SKM-1 (cell line): ENCODE data around the gene NEURL2.
"Not testable (repeated sequence)": the region's sequence is repeated elsewhere in the genome, so short reads cannot be mapped to it uniquely, and the experiment has no call there.

Experiments used
- DNase-seq: peaks from one replicate; lab custom pipeline; 2025; ENCODE audit not compliant: unreplicated experiment; lab: John Stamatoyannopoulos, UW

Gene NEURL2

GRCh38 chr20:45874576-45874975 is 16.4 kb downstream of the NEURL2 start:
- no peak for DNase-seq

GRCh38 chr20:45874104-45874481 is 16.9 kb downstream of the NEURL2 start:
- not testable (repeated sequence) for DNase-seq

GRCh38 chr20:45873409-45874103 is 17.5 kb downstream of the NEURL2 start:
- no peak for DNase-seq

- DNase-seq = no peak
Observed at GRCh38 chr20:45872626-45873025, 18.4 kb downstream of the NEURL2 start.

GRCh38 chr20:45867819-45868176 is 23.2 kb downstream of the NEURL2 start:
- no peak for DNase-seq

GRCh38 chr20:45867136-45867818 is 23.7 kb downstream of the NEURL2 start:
- DNase-seq = no peak

GRCh38 chr20:45866454-45866853 is 24.6 kb downstream of the NEURL2 start:
- DNase-seq = no peak

- no peak for DNase-seq
Observed at GRCh38 chr20:45863543-45864470, 27.2 kb downstream of the NEURL2 start.

GRCh38 chr20:45861221-45862075 is 29.6 kb downstream of the NEURL2 start:
- no peak for DNase-seq

- no peak for DNase-seq
Observed at GRCh38 chr20:45860560-45861220, 30.3 kb downstream of the NEURL2 start.

- DNase-seq = no peak
Observed at GRCh38 chr20:45859916-45860315, 31.1 kb downstream of the NEURL2 start.

- DNase-seq = no peak
Observed at GRCh38 chr20:45857882-45858216, 33.2 kb downstream of the NEURL2 start.

- peak; percentile 99 for DNase-seq
Observed at GRCh38 chr20:45857114-45857881, 33.7 kb downstream of the NEURL2 start, which contains the start of the genes ACOT8 and ZSWIM3. Gene ACOT8, minus strand, starts transcription at chr20:45857392. Its CDS starts 77 bp downstream, at chr20:45857315. Gene ZSWIM3, plus strand, starts transcription at chr20:45857614. Its CDS starts 212 bp downstream, at chr20:45857826.

GRCh38 chr20:45853484-45853883 is 37.5 kb downstream of the NEURL2 start:
- DNase-seq = no peak

GRCh38 chr20:45852326-45852725 is 38.7 kb downstream of the NEURL2 start:
- DNase-seq = no peak

- no peak for DNase-seq
Observed at GRCh38 chr20:45851501-45851900, 39.5 kb downstream of the NEURL2 start.

- DNase-seq = no peak
Observed at GRCh38 chr20:45850926-45851325, 40.1 kb downstream of the NEURL2 start.

GRCh38 chr20:45850238-45850637 is 40.8 kb downstream of the NEURL2 start:
- no peak for DNase-seq

- no peak for DNase-seq
Observed at GRCh38 chr20:45848969-45849582, 41.9 kb downstream of the NEURL2 start.
